Measurements from ENCODE around the gene MYO3B. TPM values are rescaled to one million over a fixed set of nuclear protein-coding genes. Genes with fewer than 3 reads are reported as not detected.
"Not testable (repeated sequence)": the region's sequence is repeated elsewhere in the genome, so short reads cannot be mapped to it uniquely, and the experiment has no call there.

The MYO3B gene
- total RNA-seq, 1 experiment from 2014 or later, result 11.9 TPM

GRCh38 chr2:170466632-170467031 lies 288.7 kb downstream of the MYO3B start:
- in situ Hi-C loops (cut with HindIII; ENCODE audit: low sequenced_read_pairs), result no loop called here
- DNase-seq (ENCODE audit: low spot score), result no peak

DNA sequence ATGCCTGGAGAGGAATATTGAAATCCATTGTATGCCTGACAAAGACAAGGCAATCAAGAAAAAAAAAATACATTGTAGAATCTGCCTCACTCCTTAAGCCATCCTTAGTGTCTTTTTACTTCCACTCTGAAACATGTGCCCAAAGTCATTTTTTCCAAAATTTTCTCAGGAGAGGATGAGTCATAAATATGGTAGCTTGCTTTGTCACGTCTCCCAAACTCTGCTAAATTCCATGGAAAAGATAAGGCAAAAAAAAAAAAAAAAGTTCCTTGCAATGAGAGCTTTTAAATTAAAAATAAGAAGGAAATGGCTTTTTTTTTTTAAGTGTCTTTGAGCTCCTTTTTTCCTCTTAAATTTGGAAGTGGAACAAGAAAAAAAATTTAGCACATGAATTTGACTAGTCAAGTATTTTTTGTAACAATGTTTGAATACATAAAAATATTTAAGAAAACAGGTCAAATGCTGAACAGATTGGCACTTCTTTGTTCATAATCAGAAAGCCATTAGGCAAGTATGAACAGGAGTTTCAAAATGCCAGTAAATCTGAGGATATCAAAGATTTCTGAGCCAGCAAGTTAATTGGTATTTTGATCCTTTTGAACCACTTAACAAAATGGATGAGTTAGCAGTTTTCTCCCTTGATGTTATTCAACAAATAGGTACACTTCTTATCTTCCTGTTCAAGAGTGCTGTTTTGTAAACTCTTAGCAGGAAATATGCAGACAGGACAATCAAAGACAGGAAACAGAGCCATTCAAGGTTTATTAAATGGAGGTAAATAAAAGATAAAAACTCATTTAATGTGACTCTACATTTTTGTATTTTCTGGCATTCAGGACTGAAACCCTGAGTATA lies 289.8 kb downstream of the MYO3B start:
- in situ Hi-C loops (cut with HindIII; ENCODE audit: low sequenced_read_pairs), result no loop called here
- DNase-seq (ENCODE audit: low spot score), result no peak

- in situ Hi-C loops (cut with HindIII; ENCODE audit: low sequenced_read_pairs), result no loop called here
Observed at GRCh38 chr2:170468557-170468956, 290.6 kb downstream of the MYO3B start.

DNA sequence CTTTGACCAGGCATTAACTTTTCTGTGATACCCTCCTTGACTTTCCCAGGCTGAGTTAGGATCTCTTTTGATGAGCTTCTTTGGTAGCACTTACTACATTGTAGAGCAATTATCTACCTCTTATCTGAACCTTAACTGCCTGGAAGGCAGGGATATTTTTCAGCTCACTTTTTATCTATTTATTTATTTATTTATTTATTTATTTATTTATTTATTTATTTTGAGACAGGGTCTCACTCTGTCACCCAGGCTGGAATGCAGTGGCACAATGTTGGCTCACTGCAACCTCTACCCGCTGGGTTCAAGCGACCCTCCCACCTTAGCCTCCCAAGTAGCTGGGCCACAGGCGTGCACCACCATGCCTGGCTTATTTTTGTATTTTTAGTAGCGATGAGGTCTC lies 294.6 kb downstream of the MYO3B start:
- in situ Hi-C loops (cut with HindIII; ENCODE audit: low sequenced_read_pairs), result not testable (repeated sequence)

More at GRCh38 chr2:170468557-170468956, 290.6 kb downstream of the MYO3B start:
- DNase-seq (ENCODE audit: low spot score), result no peak

DNA sequence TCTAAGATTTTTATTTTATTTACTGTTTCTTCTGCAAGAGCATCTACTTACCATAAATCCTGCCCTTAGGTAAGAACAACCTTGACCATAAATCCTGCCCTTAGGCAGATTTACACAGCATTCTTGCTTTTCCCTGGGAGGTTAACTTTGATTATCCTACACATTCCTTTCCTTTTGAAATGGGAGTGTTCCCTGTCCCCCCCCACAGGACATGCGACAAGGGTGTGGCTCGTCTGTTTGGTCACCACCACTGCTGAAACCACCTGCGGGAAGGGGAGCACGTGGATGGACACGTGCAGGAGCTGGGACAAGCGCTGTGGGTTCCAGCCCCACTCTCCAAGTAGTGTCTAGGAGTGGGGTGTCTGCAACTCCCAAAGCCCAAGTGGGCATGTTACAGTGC lies 297.9 kb downstream of the MYO3B start:
- in situ Hi-C loops (cut with HindIII; ENCODE audit: low sequenced_read_pairs), result no loop called here
- no peak for DNase-seq (ENCODE audit: low spot score)

More for the DNA sequence above, 294.6 kb downstream of the MYO3B start:
- DNase-seq (ENCODE audit: low spot score), result not testable (repeated sequence)

DNA sequence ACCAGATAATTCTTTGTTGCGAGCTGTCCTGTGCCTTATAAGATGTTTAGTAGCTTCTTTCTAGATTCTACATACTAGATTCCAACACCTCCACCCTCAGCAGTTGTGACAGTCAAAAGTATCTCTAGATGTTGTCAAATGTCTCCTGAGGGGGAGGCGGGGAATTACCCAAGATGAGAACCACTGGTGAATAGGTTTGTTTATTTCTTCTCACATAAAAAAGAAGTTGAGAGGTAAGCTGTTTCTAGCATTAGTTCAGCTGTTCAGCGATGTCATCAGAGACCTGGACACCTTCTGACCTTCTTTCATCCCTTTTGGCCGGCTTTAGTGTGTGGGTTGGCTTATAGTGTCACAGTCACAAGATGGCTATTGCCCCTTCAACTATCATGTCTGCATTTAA lies 299.7 kb downstream of the MYO3B start:
- no peak for DNase-seq (ENCODE audit: low spot score)
- in situ Hi-C loops (cut with HindIII; ENCODE audit: low sequenced_read_pairs), result no loop called here

DNA sequence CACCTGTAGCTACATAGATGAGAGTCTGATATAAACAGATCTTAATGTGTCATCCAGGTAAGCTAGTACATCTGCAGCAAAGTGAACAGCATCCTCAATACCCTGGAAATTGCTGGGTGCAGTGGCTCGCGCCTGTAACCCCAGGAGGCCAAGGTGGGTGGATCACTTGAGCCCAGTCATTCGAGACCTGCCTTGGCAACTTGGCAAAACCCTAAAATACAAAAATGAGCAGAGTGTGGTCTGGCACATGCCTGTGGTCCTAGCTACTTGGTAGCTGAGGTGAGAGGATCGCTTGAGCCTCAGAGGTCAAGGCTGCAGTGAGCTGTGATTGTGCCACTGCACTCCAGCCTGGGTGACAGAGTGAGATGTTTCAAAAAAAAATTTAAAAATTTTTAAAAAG lies 303.3 kb downstream of the MYO3B start:
- in situ Hi-C loops (cut with HindIII; ENCODE audit: low sequenced_read_pairs), result no loop called here
- DNase-seq (ENCODE audit: low spot score), result no peak

- in situ Hi-C loops (cut with HindIII; ENCODE audit: low sequenced_read_pairs), result no loop called here
- DNase-seq (ENCODE audit: low spot score), result no peak
Observed at GRCh38 chr2:170484552-170484951, 306.6 kb downstream of the MYO3B start.

DNA sequence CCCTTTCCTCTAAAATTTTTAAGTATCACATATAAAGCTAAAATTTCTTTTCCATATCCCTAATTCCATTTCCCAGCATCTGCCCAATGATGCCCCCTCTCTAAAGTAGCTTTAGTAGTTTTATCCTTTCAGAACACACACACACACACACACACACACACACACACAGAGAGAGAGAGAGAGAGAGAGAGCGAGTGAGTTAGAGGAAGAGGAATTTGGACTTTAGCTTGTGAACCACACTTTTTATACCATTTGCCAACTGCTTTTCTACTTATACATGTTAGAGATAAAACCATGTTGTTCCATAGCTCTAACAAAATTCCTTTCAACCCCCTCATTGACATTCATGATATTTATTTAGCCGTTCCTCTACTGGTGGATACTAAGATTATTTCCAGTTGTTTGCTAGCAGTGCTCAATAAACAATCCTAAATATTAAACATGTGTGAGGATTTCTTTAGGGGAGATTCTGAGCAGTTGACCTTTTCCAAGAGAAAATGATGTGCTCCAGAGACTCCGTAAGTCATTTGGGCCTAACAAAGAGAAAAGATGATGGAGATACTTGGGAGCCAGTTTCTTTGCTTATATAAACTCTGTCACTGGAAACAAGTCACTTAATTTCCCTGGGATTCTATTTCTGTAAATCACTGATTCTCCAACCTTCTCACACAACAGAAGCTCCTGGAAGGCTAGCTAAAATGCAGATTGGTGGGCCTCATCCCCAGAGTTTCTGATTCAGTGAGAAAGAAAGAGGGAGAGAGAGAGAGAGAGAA lies 307.5 kb downstream of the MYO3B start:
- DNase-seq (ENCODE audit: low spot score), result no peak
- in situ Hi-C loops (cut with HindIII; ENCODE audit: low sequenced_read_pairs), result no loop called here

DNA sequence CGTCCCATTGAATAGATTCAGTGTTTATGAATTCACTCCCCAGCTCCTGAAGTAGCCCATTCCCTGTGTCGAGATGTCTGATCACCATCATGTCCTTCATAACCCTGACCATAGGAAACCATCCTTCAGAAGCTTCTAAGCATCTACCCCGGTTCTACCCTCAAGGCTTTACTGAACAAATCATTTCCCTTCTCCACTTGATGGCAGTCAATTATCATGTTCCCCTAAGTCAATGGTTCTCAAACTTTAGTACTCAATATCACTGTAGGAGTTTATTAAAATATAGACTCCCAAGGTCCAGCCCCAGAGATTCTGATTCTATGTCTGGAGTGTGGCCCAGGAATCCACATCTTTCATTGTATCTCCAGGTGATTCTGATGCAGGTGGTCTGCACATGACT lies 308.8 kb downstream of the MYO3B start:
- DNase-seq (ENCODE audit: low spot score), result no peak
- in situ Hi-C loops (cut with HindIII; ENCODE audit: low sequenced_read_pairs), result no loop called here

- in situ Hi-C loops (cut with HindIII; ENCODE audit: low sequenced_read_pairs), result no loop called here
- DNase-seq (ENCODE audit: low spot score), result no peak
Observed at GRCh38 chr2:170488807-170489206, 310.9 kb downstream of the MYO3B start.

GRCh38 chr2:170492010-170492409 lies 314.1 kb downstream of the MYO3B start:
- in situ Hi-C loops (cut with HindIII; ENCODE audit: low sequenced_read_pairs), result no loop called here
- DNase-seq (ENCODE audit: low spot score), result peak; percentile 6

- in situ Hi-C loops (cut with HindIII; ENCODE audit: low sequenced_read_pairs), result no loop called here
- DNase-seq (ENCODE audit: low spot score), result no peak
Observed at GRCh38 chr2:170493426-170494097, 315.6 kb downstream of the MYO3B start.

DNA sequence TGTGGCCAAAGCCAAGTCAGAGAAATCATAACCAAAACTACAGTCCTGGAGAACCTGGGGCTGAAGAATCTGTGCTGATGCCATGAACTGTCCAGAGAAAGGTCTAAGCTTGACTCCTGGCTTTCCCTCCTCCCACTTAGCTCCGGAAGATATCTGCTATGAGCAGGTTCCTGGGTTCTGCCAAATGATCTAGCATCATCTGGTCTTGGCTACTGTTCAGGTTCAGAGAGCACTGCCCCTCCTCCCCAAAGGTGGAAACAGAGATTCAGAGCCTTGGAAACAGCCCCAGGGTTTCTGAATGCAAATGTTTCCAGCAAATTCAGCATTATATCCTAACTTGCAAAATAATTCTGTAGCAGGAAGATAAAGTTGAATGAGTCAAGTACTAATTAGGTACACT lies 317.9 kb downstream of the MYO3B start:
- DNase-seq (ENCODE audit: low spot score), result no peak
- in situ Hi-C loops (cut with HindIII; ENCODE audit: low sequenced_read_pairs), result no loop called here

- in situ Hi-C loops (cut with HindIII; ENCODE audit: low sequenced_read_pairs), result no loop called here
- DNase-seq (ENCODE audit: low spot score), result no peak
Observed at GRCh38 chr2:170498619-170499018, 320.7 kb downstream of the MYO3B start.

DNA sequence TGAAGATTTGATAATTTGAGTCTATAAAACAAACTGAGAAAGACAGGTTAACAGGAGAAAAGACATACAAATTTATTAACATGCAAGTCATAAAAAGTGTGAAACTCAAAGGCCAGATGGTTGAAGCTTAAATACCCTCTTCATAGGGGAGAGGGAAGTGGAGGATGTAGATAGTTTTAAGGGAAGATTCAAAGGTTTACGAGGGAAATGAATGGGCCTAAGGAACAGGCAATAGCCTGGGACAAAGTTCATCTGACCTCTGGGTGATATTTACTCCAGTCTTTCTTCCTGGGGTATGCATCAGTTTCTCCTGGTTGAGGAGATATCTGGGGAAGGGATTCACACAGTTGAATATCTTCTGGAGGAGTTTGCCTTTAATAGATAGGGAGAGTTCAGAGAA lies 322.2 kb downstream of the MYO3B start:
- in situ Hi-C loops (cut with HindIII; ENCODE audit: low sequenced_read_pairs), result no loop called here

DNA sequence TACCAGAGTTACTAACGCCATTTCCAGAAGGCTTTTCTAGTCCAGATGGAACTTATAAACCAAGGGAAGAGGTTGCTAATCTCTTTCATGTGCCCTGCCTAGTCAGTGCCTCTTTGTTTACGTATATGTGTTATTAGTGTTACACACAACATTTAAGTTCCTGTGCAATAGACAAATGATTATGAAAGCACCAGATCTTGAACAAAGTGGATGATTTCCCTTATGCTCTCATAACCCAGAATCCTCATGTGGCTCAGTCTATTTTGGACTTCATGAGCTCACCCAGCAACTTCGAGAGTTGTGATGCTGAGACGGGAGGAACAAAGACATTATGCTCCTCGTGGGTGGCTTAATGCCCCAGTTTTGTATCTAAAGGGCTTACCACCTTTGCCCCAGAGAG lies 322.8 kb downstream of the MYO3B start:
- in situ Hi-C loops (cut with HindIII; ENCODE audit: low sequenced_read_pairs), result no loop called here
- no peak for DNase-seq (ENCODE audit: low spot score)

More for the DNA sequence above, 322.2 kb downstream of the MYO3B start:
- no peak for DNase-seq (ENCODE audit: low spot score)

DNA sequence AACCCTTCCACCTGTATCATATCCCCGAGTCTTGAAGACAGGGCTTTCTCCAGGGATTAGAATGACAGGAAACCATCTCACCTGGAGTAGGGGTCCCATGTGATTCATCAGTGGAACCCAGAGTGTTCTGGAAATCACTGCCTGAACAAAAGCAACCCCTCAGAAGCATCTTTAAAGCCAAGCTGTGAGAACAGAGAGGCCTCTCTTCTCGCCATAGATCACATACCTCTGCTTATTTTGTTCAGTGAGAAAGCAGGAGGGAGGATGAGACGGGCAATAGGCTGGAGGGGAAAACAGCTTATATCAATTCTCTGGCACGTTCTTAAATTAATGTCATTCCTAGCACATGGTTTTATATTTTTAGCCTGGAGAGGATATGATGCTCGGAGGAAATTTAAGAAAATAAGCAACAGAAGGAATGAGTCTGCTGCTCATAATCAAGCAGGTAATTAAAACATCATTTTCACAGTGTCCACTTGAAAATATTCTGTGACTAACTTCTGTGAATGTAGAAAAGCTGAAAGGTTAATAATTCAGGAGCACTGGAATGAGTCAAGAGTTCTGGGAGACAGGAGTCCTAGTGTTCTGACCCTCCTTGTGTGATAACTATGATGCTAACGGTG lies 323.6 kb downstream of the MYO3B start:
- in situ Hi-C loops (cut with HindIII; ENCODE audit: low sequenced_read_pairs), result no loop called here
- no peak for DNase-seq (ENCODE audit: low spot score)

DNA sequence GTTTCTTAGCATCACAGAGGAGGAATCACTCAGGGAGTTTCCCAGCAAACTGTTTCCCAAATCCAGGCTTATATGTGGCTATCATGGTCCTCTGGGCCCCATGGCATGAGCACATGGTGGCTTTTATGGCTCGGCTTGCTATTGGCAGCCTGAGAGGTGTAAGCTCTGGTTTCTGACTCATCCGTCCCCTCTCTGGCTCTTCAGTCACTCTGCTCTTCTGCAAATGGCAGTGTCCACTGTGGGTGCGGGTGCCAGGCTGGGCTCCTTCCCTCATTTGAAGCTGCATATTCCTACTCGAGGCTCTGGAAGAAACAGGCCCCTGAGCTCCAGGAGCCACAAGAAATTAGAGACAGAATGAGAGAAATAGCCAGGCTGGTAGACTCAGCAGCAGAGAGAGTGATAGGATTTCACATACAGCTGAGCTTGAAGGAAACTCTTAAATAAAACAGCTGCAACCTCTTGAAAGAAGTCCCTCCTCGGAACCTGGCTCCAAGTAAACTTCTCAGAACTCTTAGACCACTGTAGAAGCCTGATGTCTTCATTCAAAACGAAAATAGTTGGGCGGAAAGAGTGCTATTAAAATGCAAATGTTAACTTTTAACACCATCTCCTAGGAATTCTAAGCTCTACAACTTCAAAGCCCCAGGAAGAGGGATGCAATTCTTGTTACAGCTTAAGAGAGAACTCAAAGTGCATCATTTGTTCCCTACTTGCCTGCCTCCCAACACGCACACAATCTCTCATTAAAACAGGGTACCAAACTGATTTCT lies 324.6 kb downstream of the MYO3B start:
- no peak for DNase-seq (ENCODE audit: low spot score)
- in situ Hi-C loops (cut with HindIII; ENCODE audit: low sequenced_read_pairs), result no loop called here

Data from G401 (cell line).